GF-D8 (cell line): ENCODE measurements around the gene SEC61A1.
A peak's percentile ranks its signal among the peaks of the same experiment; 100 is the strongest.

Experiments used
- DNase-seq: peaks from one replicate; lab custom pipeline; 2025; lab: John Stamatoyannopoulos, UW

SEC61A1 gene

DNA sequence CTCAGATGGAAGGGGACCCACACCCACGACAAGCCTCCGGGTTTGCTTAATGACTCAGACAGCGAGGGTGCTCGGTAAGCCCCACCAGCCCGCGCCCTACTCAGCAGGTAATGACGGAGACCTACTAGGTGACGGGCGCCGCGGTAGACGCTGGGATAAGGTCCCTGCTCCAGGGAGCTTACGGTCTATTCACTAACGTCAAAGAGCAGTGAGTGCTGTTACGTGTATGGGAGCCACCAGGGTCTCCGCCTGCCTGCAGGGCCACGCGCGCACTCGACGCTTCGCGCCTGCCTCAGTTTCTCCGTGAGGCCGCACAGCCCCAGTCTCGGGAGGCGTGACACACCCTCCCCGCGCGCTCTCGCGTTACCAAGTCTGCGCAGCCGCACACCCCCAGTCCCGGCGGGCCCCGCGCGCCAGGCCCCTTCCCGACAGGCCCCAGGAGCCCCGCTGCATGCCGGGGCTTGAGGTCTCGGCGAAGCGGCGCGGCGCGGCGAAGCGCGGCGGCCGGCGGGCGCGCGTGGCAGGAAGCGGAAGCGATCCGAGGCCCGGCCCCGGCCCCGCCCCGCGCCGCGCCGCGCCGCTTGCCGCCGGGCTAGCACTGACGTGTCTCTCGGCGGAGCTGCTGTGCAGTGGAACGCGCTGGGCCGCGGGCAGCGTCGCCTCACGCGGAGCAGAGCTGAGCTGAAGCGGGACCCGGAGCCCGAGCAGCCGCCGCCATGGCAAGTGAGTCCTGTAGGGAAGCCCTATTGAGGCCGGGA lies at the start of gene SEC61A1:
SEC61A1 (plus strand) TSS at position 601 of the 758 bp plus-strand sequence; CDS start at position 717, 116 bp downstream.
- peak; percentile 78 for DNase-seq

DNA sequence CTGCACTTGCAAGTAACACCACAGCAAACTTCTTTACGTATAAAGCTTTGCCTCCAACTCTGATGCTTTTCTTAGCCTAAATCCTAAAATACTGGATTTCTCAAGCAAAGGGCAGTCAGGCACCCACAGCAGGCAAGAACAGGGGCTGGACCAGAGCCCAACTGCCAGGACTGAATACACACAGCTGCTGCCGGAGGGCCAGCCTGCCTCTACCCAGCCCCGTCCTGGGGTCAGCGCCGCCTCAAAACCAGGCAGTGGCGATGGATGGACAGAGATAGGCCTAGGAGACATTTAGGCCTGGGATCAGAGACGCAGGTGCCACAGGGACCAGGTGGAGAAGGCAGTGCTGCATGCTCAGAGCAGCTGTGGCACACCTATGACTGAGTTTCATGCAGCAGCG lies 47.6 kb upstream of the SEC61A1 start:
- DNase-seq: no peak

DNA sequence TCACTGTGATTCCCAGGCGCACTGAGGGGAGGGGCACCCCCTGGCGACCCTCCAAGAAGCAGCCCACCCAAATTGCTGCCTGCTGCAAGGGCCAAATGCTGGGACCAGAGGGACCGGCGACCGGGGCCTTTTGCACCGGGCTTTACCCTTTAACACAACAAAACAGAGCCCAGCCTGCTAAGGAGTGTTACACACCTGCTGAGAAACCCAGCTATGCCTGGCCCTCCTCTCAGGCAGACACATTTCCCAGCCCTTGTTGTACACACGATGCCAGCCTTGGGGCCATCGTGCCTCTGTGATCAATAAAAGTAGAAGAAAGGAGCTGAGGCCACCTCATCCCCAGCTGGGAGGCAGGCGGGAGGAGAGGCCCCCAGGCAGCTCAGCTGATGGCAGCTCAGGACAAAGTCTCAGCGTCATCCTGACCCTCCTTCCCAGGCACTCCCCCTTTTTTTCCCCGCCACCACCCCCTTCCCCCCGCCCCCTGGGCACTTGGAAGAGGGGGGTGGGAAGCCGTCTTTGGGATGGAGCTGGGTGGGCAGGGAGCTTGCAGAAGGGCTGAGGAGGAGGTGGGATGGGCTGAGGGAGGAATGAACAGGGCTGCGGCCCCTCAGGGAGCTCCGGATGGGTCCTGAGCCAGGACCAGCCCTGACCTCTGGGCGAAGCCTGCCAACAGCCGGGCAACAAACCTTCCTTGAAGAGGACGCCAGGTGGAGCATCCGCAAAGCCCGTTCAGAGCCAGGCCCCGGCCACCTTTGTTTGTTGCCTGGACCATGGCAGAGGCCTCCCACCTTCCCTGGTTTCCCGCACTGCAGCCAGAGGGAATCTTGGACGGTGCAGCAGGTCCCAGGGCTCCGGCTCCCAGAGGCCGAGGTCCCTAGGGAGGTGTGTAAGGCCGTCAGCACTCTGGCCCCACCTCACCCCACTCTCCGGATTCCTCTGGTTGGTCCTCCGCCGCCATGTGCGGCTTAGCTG lies 45.9 kb upstream of the SEC61A1 start:
- DNase-seq: no peak

DNA sequence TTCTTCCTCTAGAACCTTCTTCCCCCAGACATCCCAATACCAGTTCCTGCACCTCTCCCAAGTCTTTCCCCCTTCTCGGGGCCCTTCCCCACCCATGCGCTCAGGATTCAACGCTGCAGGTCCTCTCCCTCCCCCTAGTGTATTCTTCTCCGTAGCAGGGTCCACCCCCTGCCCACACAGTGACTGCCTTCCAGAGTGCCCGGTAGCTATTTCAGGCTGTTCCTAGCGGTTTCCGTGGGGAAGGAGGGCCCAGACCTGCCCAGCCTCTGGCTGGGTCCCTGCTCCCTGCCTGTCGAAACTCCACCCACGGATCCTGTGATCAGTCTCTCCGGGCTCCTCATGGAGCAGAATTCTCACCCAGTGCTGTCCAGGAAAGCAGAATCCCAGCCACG lies 45.2 kb upstream of the SEC61A1 start:
- no peak for DNase-seq

DNA sequence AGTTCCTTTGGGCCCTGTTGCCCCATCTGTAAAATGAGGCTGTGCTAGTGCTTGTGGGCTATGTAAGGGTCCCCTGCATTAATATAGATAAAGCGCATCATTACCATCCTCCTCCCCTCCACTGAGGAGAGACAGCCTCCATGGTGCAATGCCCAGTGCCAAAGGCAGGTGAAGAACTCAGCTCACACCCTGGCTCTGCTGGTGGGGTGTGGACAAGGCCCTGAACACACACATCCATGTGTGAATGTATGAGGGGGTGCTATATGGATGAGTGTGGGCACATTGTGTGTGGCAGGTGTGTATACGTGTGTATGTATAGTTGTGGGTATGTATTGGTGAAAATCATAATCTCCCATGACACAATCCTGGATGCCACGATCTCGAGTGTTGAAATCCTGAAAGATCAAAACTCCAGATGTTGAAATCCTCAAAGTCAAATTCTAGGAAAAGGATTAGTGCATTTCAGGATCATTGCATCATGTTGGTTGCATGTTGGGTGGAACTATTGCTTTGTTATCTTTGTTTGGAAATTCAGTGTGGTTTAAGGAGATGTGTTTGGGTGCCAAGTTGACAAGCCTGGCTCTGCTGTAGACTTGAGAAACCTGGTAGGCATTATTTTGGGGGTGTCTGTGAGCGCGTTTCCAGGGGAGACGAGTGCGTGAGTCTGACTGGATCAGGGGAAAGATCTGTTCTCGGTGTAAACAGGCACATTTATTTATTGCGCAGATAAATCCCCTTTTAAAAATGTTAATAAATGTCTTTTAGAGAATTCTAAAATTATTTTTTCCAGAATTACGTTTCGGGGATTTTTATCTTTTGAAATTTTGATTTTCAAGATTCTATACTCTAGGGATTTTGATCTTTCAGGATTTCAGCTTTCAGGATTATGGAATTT lies 42.0 kb upstream of the SEC61A1 start:
- peak; percentile 21 for DNase-seq

DNA sequence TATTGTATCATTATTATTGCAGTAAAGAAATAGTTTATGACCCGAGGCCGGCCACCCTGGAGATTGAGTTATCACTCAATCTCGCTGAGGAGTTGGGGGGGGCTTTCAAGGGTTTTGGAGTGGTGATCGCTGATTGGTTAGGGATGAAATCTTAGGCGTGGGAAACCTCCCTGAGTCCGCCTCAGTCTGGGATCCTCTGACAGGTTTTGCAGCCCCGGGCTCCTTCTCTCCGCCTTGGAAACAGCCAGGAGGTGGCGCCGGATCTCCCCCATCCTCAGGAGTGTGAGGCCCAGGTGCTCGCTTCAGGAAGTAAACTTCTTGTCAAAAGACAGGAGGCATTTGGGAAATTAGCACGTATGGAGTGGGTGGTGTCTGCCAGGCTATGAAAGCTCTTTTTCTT lies 41.1 kb upstream of the SEC61A1 start:
- DNase-seq: no peak

DNA sequence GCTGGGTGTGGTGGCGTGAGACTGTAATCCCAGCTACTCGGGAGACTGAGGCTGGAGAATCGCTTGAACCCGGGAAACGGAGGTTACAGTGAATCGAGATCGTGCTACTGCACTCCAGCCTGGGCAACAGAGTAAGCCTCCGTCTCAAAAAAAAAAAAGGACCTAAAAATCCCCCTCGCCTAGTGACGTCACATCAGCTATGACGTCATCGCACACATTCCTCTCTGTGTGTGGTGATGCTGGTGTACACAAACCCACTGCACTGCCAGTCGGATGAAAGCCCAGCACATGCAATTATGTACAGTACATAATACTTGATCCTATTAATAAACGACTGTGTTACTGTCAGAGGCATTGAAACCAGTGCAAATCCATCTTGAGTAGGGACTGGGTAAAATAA lies 40.2 kb upstream of the SEC61A1 start:
- no peak for DNase-seq

DNA sequence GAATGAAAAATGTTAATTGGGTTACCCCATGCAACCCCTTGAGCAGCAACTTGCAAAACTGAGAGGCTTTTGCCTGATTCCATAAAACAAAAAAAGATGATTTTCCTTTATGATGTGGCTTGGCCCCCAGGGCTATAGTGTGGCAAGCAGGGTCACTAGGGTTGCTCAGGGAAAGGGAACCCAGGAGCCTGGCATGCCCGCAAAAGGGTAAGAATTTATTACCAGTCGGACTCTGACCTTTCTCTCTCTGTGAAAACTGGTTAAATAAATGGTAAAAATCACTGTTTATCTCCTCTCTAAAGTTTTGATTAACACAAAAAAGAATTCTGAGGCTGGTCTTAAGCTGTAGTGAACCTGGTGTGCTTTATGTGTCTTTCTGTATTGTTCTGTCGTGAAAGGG lies 37.7 kb upstream of the SEC61A1 start:
- DNase-seq: no peak

DNA sequence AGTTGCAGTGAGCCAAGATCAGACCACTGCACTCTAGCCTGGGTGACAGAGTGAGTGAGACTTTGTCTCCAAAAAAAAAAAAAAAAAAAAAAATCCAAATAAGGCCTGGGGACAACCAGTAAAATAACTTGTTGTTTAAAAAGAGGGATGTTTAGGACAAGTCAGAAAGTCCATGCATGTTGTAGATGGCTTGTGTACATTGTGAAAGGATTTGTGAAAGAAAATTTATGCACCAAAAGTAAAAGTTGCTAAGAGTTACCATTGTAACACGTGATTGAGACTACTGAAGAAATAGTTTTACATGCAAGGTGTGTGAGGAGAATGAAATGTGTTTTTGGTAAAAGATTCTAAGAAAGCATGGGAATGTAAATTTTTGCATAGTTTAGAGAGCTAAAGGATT lies 35.7 kb upstream of the SEC61A1 start:
- no peak for DNase-seq

DNA sequence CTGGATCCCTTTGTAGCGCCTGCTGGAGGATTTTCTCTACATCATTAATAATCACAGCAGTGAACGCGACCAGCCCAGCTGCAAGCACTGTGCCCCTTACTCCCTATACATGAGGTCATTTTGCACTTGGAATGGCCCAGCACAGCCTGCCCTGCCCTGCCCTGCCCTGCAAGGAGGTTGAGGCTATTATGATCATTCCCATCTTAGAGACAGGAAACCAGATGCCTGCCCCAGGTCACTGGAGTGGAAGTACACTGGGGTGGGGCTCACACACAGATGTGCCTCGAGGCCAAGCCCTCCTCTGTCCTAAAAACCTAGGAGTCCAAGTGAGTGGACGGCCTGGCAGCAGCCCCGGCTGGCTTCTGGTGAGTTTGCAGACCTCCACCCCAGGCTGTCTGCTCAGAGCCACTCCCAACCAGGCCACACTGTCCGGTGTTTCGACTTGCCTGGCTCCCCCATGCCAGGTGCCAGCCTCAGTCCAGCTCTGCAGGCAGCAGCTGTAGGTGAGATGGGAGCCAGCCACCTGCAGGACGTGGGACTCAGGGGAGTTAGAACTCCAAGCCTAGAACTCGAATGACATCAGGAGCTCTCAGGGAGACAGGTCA lies 30.4 kb upstream of the SEC61A1 start:
- no peak for DNase-seq

DNA sequence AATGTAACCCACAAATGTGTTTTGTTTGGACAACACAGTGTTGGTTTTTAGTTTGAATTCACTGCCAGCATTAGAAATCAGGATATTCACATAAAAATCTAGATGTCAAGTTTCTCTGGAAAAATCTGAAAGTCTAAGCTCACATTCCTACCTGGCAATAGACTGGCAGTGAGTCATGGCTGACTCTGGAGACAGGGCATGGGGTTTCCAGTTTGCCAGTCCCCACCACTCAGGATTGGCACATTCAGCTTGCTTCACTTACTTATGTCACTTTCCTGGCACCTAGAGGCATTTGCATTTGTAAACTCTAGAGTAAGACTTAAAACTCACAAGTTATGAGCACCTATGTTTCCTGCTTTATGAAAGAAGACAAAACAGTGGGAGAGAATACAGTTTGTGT lies 19.1 kb upstream of the SEC61A1 start:
- DNase-seq: no peak

DNA sequence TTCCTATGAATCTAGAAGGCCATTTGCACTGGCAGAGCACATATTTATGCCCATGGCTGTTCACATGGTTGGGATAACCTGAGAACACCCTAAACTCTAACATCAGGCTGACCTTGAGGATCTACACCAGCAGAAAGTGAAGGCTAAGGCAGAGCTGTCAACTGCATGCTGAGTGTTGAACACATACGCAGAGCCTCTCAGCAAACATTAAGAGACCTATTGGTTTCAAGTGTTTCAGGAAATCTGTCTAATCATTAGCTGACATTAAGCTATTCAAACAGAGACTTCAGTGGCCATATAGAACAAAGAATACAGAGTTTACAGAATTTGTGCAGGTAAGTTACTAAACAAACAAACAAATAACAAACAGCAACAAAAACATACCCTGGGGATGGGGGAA lies 16.1 kb upstream of the SEC61A1 start:
- DNase-seq: no peak

DNA sequence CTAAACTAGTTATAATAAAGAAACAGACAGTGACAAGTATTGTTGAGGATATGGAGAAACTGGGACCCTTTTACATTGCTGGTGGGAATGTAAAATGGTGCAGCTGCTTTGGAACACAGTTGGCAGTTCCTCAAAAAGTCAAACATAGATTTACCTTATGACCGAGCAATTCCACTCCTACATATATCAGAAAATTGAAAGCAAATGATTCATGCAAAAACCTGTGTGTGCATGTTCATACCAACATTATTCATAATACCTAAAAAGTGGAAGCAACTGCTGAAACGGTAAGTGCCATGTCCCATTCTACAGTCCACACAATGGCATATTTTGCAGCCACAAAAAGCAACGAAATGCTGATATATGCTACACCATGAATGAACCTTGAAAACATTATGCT lies 12.2 kb upstream of the SEC61A1 start:
- no peak for DNase-seq

DNA sequence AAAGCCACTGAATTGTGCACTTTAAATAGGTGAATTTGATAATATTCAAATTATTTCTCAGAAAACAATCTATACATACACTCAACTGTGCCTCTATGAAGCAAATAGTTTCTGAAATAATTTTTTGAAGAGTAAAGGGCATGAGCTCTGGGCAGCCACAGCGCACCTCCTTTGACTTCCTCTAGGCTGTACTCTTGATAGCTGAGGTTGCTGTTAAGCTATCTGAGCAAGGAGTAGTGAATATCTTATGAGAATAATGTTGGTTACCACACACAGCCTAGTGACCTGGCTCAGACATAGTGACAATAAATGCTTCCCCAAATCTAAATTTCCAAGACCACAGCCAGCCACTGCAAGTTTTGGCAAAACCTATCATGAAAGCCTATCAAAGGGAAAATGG lies 11.6 kb upstream of the SEC61A1 start:
- no peak for DNase-seq

DNA sequence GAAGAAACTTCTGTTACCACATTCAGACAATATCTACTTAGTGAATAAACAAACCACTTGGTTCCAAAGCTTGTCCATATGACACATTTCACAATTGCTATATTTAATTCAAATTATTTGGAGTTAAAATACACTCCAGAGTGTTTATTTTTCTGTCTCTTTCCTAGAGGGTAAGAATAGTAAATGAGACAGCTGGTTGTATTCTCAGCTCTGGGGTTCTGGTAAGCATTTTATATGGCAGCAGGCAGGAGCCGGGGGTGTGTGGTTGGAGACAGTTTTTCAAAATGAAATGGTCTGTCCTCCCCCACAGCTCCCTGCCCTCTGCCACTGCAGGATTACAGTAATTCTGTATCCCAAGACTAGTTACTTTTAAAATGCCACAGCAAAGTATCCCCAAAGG lies 10.9 kb upstream of the SEC61A1 start:
- no peak for DNase-seq

DNA sequence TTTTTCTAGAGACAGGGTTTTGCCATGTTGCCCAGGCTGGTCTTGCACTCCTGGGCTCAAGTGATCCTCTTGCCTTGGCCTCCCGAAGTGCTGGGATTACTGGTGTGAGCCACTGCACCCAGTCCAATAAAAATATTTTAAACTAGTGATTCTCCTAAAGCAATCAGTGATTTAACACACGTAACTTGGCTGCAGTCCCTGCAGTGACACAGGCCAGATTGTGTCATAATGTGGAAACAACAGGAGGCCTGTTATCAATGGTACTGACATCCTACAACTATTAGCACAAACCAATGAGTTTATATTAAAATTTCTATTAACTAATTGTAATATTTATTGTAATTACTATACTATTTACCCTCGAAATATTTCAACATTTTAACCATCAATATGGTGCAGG lies 1.6 kb upstream of the SEC61A1 start:
- DNase-seq: no peak

DNA sequence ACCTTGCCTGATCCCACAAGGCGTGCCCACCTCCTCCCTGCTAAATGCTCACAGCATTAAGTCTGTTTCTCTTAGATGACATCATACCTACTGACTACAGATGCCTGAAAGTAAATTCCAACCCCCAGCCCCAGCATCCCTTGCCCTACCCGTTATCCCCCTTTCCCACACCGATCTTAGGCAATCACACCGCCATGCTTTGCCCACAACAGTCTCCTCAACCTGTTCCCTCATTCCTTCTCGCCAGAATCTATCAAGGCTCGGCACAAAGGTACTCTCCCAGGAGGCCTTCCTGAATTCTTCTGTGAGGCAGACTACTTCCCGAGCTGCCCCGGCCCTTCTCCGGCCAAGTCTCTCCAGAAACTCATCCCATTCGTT lies 789 bp upstream of the SEC61A1 start:
- DNase-seq: no peak

DNA sequence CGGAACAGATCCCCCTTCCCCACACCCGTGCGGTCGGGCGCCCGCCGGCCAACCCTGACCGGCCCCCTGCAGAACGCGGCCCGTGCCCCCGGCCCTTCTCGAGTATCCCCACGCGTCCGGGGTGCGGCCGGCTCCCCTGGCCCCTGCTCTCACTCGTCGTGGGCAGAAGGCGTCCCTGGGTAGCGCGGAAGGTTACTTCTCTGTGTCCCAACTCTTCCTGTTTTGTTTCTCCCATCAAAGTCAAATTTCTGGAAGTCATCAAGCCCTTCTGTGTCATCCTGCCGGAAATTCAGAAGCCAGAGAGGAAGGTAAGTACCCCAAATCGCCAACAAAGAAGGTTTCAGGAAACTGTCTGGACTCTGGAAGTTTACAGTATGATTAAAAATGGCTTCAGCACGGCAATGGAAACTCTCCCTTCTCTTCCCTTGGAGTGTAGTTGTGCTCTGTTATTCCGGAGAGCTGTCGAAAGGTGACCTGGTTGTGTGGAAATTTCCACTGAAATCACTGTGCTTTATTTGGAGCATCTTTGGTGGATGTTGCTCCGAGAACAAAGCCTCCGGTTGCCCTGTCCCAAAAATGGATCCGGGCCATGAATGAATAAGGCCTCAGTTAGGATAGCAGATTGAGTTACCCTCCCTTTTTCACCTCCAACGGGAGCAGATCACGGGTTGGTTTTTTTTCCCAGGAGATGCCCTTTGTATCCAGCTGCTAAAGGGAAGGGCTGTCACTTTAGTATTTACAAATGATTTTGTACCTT lies 536 bp downstream of the SEC61A1 start:
- DNase-seq: no peak

DNA sequence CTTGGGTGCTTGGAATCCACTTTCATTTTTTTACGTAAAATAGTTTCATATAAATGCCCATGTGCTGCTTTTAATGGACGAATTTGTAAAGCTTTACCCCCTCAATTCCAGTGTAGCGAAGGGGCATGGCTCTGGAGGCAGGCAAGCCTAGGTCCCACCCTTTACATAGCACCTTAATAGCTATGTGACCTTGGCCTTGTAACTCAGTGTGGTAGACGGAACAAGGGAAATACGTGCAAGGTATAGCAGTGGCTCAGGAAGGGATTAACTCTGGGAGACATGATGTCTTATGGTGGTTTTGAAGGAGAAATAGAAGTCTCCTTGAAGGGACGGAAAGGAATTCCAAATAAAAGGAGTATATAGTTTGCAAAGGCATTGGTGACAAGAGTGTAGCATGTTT lies 1.4 kb downstream of the SEC61A1 start:
- DNase-seq: no peak

DNA sequence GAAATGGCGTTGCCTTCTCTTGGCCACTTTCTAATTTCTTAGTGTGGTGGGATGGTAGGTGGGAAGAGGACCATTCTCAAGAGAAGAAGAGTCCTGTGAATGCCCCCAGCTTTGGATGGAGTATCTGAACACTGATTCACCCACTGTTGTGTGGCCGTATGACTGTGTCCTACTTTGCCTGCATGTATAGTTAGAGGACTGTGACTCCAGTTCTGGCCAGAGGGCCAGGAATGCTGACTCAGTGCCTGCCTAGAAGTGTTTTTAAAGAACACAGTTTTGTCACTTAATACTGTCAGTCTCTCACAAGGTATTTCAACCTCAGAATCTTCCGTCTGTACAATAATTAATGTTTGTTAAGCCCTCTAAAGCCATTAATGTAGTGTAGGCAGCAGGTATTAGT lies 2.1 kb downstream of the SEC61A1 start:
- DNase-seq: no peak

DNA sequence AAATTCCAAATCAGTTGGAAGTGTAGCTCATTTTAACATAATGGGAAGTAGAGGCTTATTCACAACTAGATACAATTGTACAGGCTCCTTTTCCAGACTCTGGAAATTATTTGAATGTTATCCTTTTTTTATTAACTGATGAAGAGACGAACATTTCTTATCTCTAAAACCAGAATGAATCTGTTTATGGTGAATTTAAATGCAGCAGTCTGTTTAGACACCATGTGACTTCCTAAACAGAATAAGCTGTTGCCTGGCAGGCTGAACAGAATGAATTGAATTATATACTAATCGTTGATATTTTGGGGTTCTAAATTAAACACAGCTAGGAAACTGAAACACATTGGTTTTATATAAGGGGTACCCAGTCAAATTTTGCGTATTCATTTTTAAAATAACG lies 4.0 kb downstream of the SEC61A1 start:
- no peak for DNase-seq
